Prostate gland (tissue), 2 donors: Measurements from ENCODE around the gene RNASE9.

Experiments
- CTCF ChIP-seq, 4 experiments: fragments of 200-600 bp in 2 of 4; fragments of 450-650 bp in 2 of 4; sonication (generic) in 2 of 4; IDR thresholded peaks; 1 replicate in 3 of 4; 2 replicates in 1 of 4; pipeline ENCODE4 v1.5.1; 2016 to 2019; ENCODE audit warnings: antibody characterized with exemption in 4 of 4, mild to moderate bottlenecking in 2 of 4, moderate library complexity in 2 of 4
- POLR2A ChIP-seq: fragments of 450-650 bp; IDR thresholded peaks from one replicate; pipeline ENCODE4 v1.6.1; 2016; ENCODE audit warnings: antibody characterized with exemption, mild to moderate bottlenecking
- POLR2AphosphoS5 ChIP-seq: sonication (generic); formaldehyde crosslinking; IDR thresholded peaks from one replicate; pipeline ENCODE4 v1.6.1; 2017; ENCODE audit warnings: antibody characterized with exemption

GRCh38 chr14:20609215-20610001 is 48.6 kb upstream of the RNASE9 start:
- TF ChIP-seq CTCF (IDR thresholded peaks at IDR 0.05) (peak; percentile 91 to 99 (median 98)), POLR2AphosphoS5 (peak; percentile 76), POLR2A (no peak)
